PC-9 (cell line): Measurements from ENCODE around the gene LRRC7.

Experiments
- EZH2 ChIP-seq: fragments of 200-600 bp; sonication (generic); IDR thresholded peaks from 2 replicates; pipeline ENCODE4 v1.8.0; 2017; ENCODE audit warnings: antibody characterized with exemption, low read depth
- TF ChIP-seq, protein P1 (sequence below): fragments of 200-600 bp; sonication (generic); conservative IDR thresholded peaks from 2 replicates; pipeline ENCODE4 v1.6.1; 2017; ENCODE audit warnings: mixed run types, antibody characterized with exemption, mild to moderate bottlenecking, moderate library complexity

DNA sequence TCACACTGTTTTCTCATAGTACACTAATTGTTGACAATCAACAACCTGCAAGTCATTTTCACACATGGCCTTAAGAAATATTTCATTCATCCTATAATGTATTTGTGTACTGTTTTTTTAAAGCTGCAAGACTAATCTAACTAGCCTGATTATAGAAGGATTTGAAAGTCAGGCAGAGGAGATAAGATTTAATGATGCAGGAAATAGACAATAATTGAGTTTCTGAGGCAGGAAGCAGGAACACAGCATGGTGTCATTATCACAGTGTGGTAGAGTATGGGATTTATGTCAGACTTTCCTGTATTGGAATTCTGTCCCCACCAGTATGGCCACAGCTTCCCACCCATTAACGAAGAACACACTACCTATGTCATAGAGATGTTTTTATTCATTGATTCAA, 138.8 kb downstream of the LRRC7 start:
- TF ChIP-seq, protein P1, sequence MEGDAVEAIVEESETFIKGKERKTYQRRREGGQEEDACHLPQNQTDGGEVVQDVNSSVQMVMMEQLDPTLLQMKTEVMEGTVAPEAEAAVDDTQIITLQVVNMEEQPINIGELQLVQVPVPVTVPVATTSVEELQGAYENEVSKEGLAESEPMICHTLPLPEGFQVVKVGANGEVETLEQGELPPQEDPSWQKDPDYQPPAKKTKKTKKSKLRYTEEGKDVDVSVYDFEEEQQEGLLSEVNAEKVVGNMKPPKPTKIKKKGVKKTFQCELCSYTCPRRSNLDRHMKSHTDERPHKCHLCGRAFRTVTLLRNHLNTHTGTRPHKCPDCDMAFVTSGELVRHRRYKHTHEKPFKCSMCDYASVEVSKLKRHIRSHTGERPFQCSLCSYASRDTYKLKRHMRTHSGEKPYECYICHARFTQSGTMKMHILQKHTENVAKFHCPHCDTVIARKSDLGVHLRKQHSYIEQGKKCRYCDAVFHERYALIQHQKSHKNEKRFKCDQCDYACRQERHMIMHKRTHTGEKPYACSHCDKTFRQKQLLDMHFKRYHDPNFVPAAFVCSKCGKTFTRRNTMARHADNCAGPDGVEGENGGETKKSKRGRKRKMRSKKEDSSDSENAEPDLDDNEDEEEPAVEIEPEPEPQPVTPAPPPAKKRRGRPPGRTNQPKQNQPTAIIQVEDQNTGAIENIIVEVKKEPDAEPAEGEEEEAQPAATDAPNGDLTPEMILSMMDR = no peak
- TF ChIP-seq EZH2 = no peak
